HepG2 (cell line): ENCODE data around the gene TPSD1. TPM values are rescaled to one million over a fixed set of nuclear protein-coding genes. Genes with fewer than 3 reads are reported as not detected.

Source experiments
- ATAC-seq: fragments of 200-7000 bp; cut with Tn5 transposase; 3 replicates; pipeline ENCODE4 v1.9.1; 2020; ENCODE audit warnings: mild to moderate bottlenecking, moderate library complexity
- BruUV-seq: library from RNA; stranded (reverse); fragments of 400-500 nt; replicated peaks from 2 replicates; lab custom pipeline; 2021; lab: Mats Ljungman, UMichigan
- CTCF ChIA-PET: fragments of 300-600 bp; formaldehyde crosslinking; extraction: SDS; loops from one replicate; lab custom pipeline; 2021; ENCODE audit warnings: low total read pairs, inconsistent platforms, low intra/inter-chr PET ratio; lab: Yijun Ruan, JAX
- POLR2A ChIA-PET: fragments of 350-600 bp; sonication (Branson Sonifier 250); formaldehyde crosslinking; loops from one replicate; lab custom pipeline; 2020; ENCODE audit warnings: antibody characterized with exemption, inconsistent platforms; lab: Yijun Ruan, JAX
- DNase-seq: peaks from one replicate; pipeline ENCODE4 v3.0.0-alpha.2; 2015; ENCODE audit warnings: low spot score
- FAIRE-seq: peaks from 3 replicates; lab custom pipeline; 2011; peaks lifted over from hg19 to GRCh38; lab: Jason Lieb, UNC
- H2AFZ ChIP-seq: one replicate; pipeline ENCODE4 v1.6.1; 2011; ENCODE audit warnings: low read length, inconsistent platforms
- H3K27ac ChIP-seq: fragments of 300-600 bp; 3 replicates; pipeline ENCODE4 v1.8.0; 2011; ENCODE audit warnings: mixed run types, mild to moderate bottlenecking, mixed read lengths, low read length, inconsistent platforms; ENCODE audit not compliant: insufficient read depth; ENCODE audit errors: extremely low read length
- H3K27me3 ChIP-seq, 2 experiments: fragments of 200-600 bp in 1 of 2; 2 replicates in 1 of 2; 3 replicates in 1 of 2; pipeline versions ENCODE4 v1.6.0 to v1.8.0; 2011; ENCODE audit warnings: low read length in 2 of 2, mild to moderate bottlenecking in 2 of 2, moderate library complexity in 2 of 2, inconsistent platforms in 1 of 2; ENCODE audit not compliant: insufficient read depth in 2 of 2, control insufficient read depth in 1 of 2
- H3K36me3 ChIP-seq, 2 experiments: fragments of 200-600 bp in 1 of 2; replicated peaks in 1 of 2; 2 replicates in 1 of 2; 3 replicates in 1 of 2; pipeline versions ENCODE4 v1.5.1 to v1.8.0; 2011; ENCODE audit warnings: low read length in 2 of 2, inconsistent platforms in 1 of 2; ENCODE audit not compliant: insufficient read depth in 2 of 2, control insufficient read depth in 1 of 2
- H3K4me1 ChIP-seq: 2 replicates; pipeline ENCODE4 v1.5.1; 2012; ENCODE audit warnings: low read length, inconsistent platforms; ENCODE audit not compliant: insufficient read depth
- H3K4me2 ChIP-seq: 2 replicates; pipeline ENCODE4 v1.6.0; 2011; ENCODE audit warnings: low read depth, low read length, inconsistent platforms
- H3K4me3 ChIP-seq, 3 experiments: fragments of 200-600 bp in 1 of 3; sonication (generic), shearing (Covaris generic) in 1 of 3; replicated peaks in 1 of 3; 2 replicates each; pipeline ENCODE4 v1.5.1; 2011 to 2016; ENCODE audit warnings: low read length in 3 of 3, inconsistent platforms in 2 of 3, low read depth in 2 of 3, mild to moderate bottlenecking in 2 of 3, control low read depth in 1 of 3, mixed read lengths in 1 of 3; ENCODE audit not compliant: insufficient read depth in 1 of 3
- H3K79me2 ChIP-seq: one replicate; pipeline ENCODE4 v1.6.1; 2011; ENCODE audit warnings: low read length, inconsistent platforms; ENCODE audit not compliant: insufficient read depth
- H3K9ac ChIP-seq: 2 replicates; pipeline ENCODE4 v1.6.0; 2011; ENCODE audit warnings: mild to moderate bottlenecking, low read depth, low read length, inconsistent platforms; ENCODE audit not compliant: insufficient read depth
- H3K9me3 ChIP-seq: 2 replicates; pipeline ENCODE4 v1.5.1; 2012; ENCODE audit warnings: mild to moderate bottlenecking, low read length
- H4K20me1 ChIP-seq: 2 replicates; pipeline ENCODE4 v1.6.0; 2011; ENCODE audit warnings: inconsistent platforms, mild to moderate bottlenecking, low read length, moderate library complexity; ENCODE audit not compliant: insufficient read depth
- CTCF ChIP-seq: sonication (generic); formaldehyde crosslinking; IDR thresholded peaks from 2 replicates; pipeline ENCODE4 v1.5.0; 2020; ENCODE audit warnings: mild to moderate bottlenecking, missing genetic modification reagents, moderate library complexity
- MIER2 ChIP-seq: IDR thresholded peaks from 2 replicates; pipeline ENCODE4 v1.6.1; 2016; ENCODE audit warnings: missing biosample characterization, missing genetic modification reagents
- POLR2AphosphoS5 ChIP-seq: IDR thresholded peaks from 2 replicates; pipeline ENCODE4 v1.6.1; 2012; ENCODE audit warnings: low read depth, low read length
- RNF2 ChIP-seq: fragments of 450-650 bp; conservative IDR thresholded peaks from 2 replicates; pipeline ENCODE4 v1.6.1; 2016; ENCODE audit warnings: low read depth
- SOX13 ChIP-seq, 3 experiments: fragments of 450-650 bp in 1 of 3; sonication (generic) in 1 of 3; formaldehyde crosslinking in 1 of 3; IDR thresholded peaks in 2 of 3; conservative IDR thresholded peaks in 1 of 3; 2 replicates each; pipeline versions ENCODE4 v1.5.0 to v1.6.1; 2016 to 2020; ENCODE audit warnings: antibody characterized with exemption in 1 of 3, mild to moderate bottlenecking in 1 of 3, missing compliant biosample characterization in 1 of 3, missing genetic modification reagents in 1 of 3, moderate library complexity in 1 of 3
- SRF ChIP-seq: IDR thresholded peaks from 2 replicates; pipeline ENCODE4 v1.6.1; 2011; ENCODE audit warnings: mild to moderate bottlenecking, low read depth, low read length, moderate library complexity
- WGBS: methylation state at CpG from one replicate; pipeline ENCODE4 v1.1.6; 2017; ENCODE audit warnings: low lambda C conversion rate; 5-methylcytosine and 5-hydroxymethylcytosine counted together
- in situ Hi-C: cut with HindIII; loops from 2 replicates; pipeline ENCODE4 v1.10.0; 2017; ENCODE audit warnings: low pct_unique_long_range_greater_than_20kb; ENCODE audit not compliant: extremely low pct_ligation_motif_present
- intact Hi-C: fragments of 100-400 bp; cut with micrococcal nuclease; formaldehyde crosslinking; loops from one replicate; pipeline ENCODE4 v1.10.0; 2022; ENCODE audit not compliant: unreplicated experiment
- polyA plus RNA-seq, 8 experiments: library from polyadenylated mRNA; depleted of rRNA in 3 of 8; stranded (reverse) in 7 of 8; unstranded in 1 of 8; fragments of >200 nt; fragmentation: Illumina TruSeq in 4 of 8; extraction: Trizol in 4 of 8; gene quantifications; 2 replicates each; pipeline versions ENCODE4 v1.2.1 to v1.2.3, GENCODE V29; 2011 to 2016; ENCODE audit warnings: low read depth in 4 of 8, missing spikeins in 1 of 8, mixed read lengths in 1 of 8; ENCODE audit not compliant: insufficient read depth in 1 of 8
- total RNA-seq, 5 experiments: library from RNA; depleted of rRNA; stranded (reverse); fragments of >200 nt; fragmentation: Illumina TruSeq; extraction: Trizol; gene quantifications; 2 replicates each; pipeline ENCODE4 v1.2.3, GENCODE V29; 2016; ENCODE audit warnings: low read depth in 1 of 5

Gene TPSD1
- total and polyA plus RNA-seq, 2 of the 13 experiments (the other 11 are each of a cell fraction or from before 2014, with no cell fraction given) = not detected

- Histone ChIP-seq H3K9ac (no peak overlapping the region), H3K79me2 (no peaks in the 10 kb centered on the region), H2AFZ (no peak overlapping the region), H3K36me3 (no peaks in the 10 kb centered on the region), H3K9me3 (no peaks in the 10 kb centered on the region), H3K4me3 (no peak overlapping the region), H4K20me1 (no peaks in the 10 kb centered on the region), H3K4me1 (no peaks in the 10 kb centered on the region), H3K27me3 (peaks cover 32 to 82% of the 10 kb centered on the region in 2 experiments), H3K27ac (no peak overlapping the region), H3K4me2 (no peak overlapping the region)
- BruUV-seq = no TSS peak
- in situ Hi-C loops (no loop called here), intact Hi-C loops (no loop called here)
- DNase-seq (no peak), ATAC-seq (peak; percentile 17; the same call in 2 of the 3 replicates), FAIRE-seq (no peak)
- TF ChIP-seq RNF2 (no peak), POLR2AphosphoS5 (no peak), SRF (no peak), SOX13 (IDR thresholded peaks at IDR 0.05) (no peak), SOX13 (CRISPR knock-in tag; conservative IDR thresholded peaks at IDR 0.05 in 1 of 2, IDR thresholded peaks at IDR 0.05 in 1 of 2) (no peak)
- ChIA-PET POLR2A (no interaction called here), CTCF (no interaction called here)
- 3% methylated on average over 16 of the region's 21 CpGs for WGBS
Observed at GRCh38 chr16:1277617-1278282, 21.9 kb downstream of the TPSD1 start.

GRCh38 chr16:1278477-1278876 is 22.6 kb downstream of the TPSD1 start:
- H2AFZ ChIP-seq = no peak overlapping the region
- DNase-seq (no peak), ATAC-seq (peak; percentile 18), FAIRE-seq (no peak)
- H4K20me1 ChIP-seq = no peaks in the 10 kb centered on the region
- TF ChIP-seq MIER2 (CRISPR knock-in tag) = no peak
- peak; percentile 14; the same call in 1 of the 2 replicates for TF ChIP-seq CTCF (CRISPR knock-in tag)
- CTCF ChIA-PET = no interaction called here
- H3K9ac ChIP-seq = no peak overlapping the region
- peaks cover 32 to 81% of the 10 kb centered on the region in 2 experiments for H3K27me3 ChIP-seq
- POLR2A ChIA-PET = no interaction called here
- H3K4me3 ChIP-seq = no peak overlapping the region
- no peak overlapping the region for H3K27ac ChIP-seq
- in situ Hi-C loops (no loop called here), intact Hi-C loops (no loop called here)
- no TSS peak for BruUV-seq
- H3K36me3 ChIP-seq = no peaks in the 10 kb centered on the region
- H3K4me1 ChIP-seq = no peaks in the 10 kb centered on the region
- no peaks in the 10 kb centered on the region for H3K79me2 ChIP-seq
- 3% methylated on average over 4 of the region's 18 CpGs for WGBS
- H3K4me2 ChIP-seq = no peak overlapping the region
- H3K9me3 ChIP-seq = no peaks in the 10 kb centered on the region
